ENCODE data around the gene PACRG.

DNA sequence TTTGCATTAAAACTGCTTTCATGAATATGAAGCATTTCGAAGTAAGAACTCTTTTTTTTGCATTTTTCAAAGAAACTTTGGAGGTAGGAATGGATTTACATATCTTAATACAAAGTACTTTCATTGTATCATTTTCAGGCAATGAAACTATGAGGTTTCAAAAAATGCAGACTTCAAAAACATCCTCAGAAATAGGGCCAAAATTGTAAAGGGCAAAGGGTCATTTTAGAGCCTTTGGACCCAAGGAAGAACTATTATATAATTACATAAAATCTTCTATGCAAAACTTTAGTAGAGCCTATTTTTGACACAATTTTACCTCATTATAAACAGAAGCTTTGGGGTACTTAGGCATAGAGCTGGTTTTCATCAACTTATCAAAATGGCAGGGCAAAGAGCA is 5.1 kb upstream of the PACRG start:
- TF ChIP-seq POLR2A (IDR thresholded peaks at IDR 0.05; ENCODE audit: low read length) = no peak
- TF ChIP-seq GATA1 (IDR thresholded peaks at IDR 0.05; ENCODE audit: low read depth, low read length) = no peak
